Loucy (cell line): ENCODE measurements around the gene MAN1B1.

ENCODE experiments used
- H2AFZ ChIP-seq: fragments of 200-600 bp; sonication (generic); 2 replicates; pipeline ENCODE4 v1.6.0; 2016; ENCODE audit warnings: antibody characterized with exemption, mild to moderate bottlenecking, low read length, moderate library complexity
- H3F3A ChIP-seq: fragments of 200-600 bp; 2 replicates; pipeline ENCODE4 v1.6.0; 2016; ENCODE audit warnings: antibody characterized with exemption, low read depth, mild to moderate bottlenecking
- H3K27me3 ChIP-seq: fragments of 200-600 bp; sonication (generic); 2 replicates; pipeline ENCODE4 v1.6.1; 2014; ENCODE audit warnings: low read length, mild to moderate bottlenecking; ENCODE audit not compliant: insufficient read depth, poor library complexity, severe bottlenecking
- H3K36me3 ChIP-seq: fragments of 200-600 bp; sonication (generic); 2 replicates; pipeline ENCODE4 v1.6.1; 2016; ENCODE audit warnings: low read length; ENCODE audit not compliant: insufficient read depth
- H3K4me1 ChIP-seq: fragments of 200-600 bp; sonication (generic); 2 replicates; pipeline ENCODE4 v1.5.1; 2014; ENCODE audit warnings: low read length, mild to moderate bottlenecking; ENCODE audit not compliant: insufficient read depth, poor library complexity, severe bottlenecking
- H3K4me2 ChIP-seq: fragments of 200-600 bp; sonication (generic); 2 replicates; pipeline ENCODE4 v1.6.0; 2014; ENCODE audit warnings: antibody characterized with exemption, low read length, low read depth, mild to moderate bottlenecking; ENCODE audit not compliant: poor library complexity, severe bottlenecking
- H3K4me3 ChIP-seq: fragments of 200-600 bp; sonication (generic); 2 replicates; pipeline ENCODE4 v1.5.1; 2014; ENCODE audit warnings: low read length, mild to moderate bottlenecking, mixed read lengths; ENCODE audit not compliant: poor library complexity, severe bottlenecking
- H3K79me2 ChIP-seq: fragments of 200-600 bp; sonication (generic); 2 replicates; pipeline ENCODE4 v1.6.1; 2014; ENCODE audit warnings: low read length; ENCODE audit not compliant: insufficient read depth
- H3K9ac ChIP-seq: fragments of 200-600 bp; sonication (generic); 2 replicates; pipeline ENCODE4 v1.6.0; 2014; ENCODE audit warnings: mild to moderate bottlenecking, low read depth, low read length, moderate library complexity; ENCODE audit not compliant: poor library complexity, severe bottlenecking
- H3K9me2 ChIP-seq: fragments of 200-600 bp; sonication (generic); replicated peaks from 2 replicates; pipeline ENCODE4 v1.6.1; 2016; ENCODE audit warnings: low read depth, low read length, mixed read lengths
- H3K9me3 ChIP-seq: fragments of 200-600 bp; sonication (generic); 2 replicates; pipeline ENCODE4 v1.6.1; 2014; ENCODE audit warnings: mild to moderate bottlenecking, antibody characterized with exemption, low read length, low read depth; ENCODE audit not compliant: insufficient read depth
- H4K20me1 ChIP-seq: fragments of 200-600 bp; sonication (generic); 2 replicates; pipeline ENCODE4 v1.6.0; 2014; ENCODE audit warnings: antibody characterized with exemption, low read length, mild to moderate bottlenecking; ENCODE audit not compliant: insufficient read depth, poor library complexity, severe bottlenecking
- CTCF ChIP-seq: fragments of 200-600 bp; sonication (generic); conservative IDR thresholded peaks from 2 replicates; pipeline ENCODE4 v1.5.1; 2014; ENCODE audit warnings: mild to moderate bottlenecking, antibody characterized with exemption, low read length
- EZH2phosphoT487 ChIP-seq: fragments of 200-600 bp; IDR thresholded peaks from 2 replicates; pipeline ENCODE4 v1.6.1; 2018; ENCODE audit warnings: antibody characterized with exemption, mild to moderate bottlenecking, moderate library complexity, borderline replicate concordance

The MAN1B1 gene

GRCh38 chr9:137112564-137113384 is 26.0 kb downstream of the MAN1B1 start:
- Histone ChIP-seq H4K20me1 (no peaks in the 10 kb centered on the region), H3K9ac (no peak overlapping the region), H3K4me1 (peaks cover 7% of the 10 kb centered on the region), H3F3A (no peaks in the 10 kb centered on the region), H3K27me3 (no peaks in the 10 kb centered on the region), H3K79me2 (no peaks in the 10 kb centered on the region), H3K4me3 (no peak overlapping the region), H3K9me3 (no peaks in the 10 kb centered on the region), H3K36me3 (peaks cover 22% of the 10 kb centered on the region; the same call in 1 of the 2 replicates), H3K9me2 (no peaks in the 10 kb centered on the region), H3K4me2 (no peak overlapping the region), H2AFZ (no peak overlapping the region)
- TF ChIP-seq CTCF (no peak), EZH2phosphoT487 (no peak)

DNA sequence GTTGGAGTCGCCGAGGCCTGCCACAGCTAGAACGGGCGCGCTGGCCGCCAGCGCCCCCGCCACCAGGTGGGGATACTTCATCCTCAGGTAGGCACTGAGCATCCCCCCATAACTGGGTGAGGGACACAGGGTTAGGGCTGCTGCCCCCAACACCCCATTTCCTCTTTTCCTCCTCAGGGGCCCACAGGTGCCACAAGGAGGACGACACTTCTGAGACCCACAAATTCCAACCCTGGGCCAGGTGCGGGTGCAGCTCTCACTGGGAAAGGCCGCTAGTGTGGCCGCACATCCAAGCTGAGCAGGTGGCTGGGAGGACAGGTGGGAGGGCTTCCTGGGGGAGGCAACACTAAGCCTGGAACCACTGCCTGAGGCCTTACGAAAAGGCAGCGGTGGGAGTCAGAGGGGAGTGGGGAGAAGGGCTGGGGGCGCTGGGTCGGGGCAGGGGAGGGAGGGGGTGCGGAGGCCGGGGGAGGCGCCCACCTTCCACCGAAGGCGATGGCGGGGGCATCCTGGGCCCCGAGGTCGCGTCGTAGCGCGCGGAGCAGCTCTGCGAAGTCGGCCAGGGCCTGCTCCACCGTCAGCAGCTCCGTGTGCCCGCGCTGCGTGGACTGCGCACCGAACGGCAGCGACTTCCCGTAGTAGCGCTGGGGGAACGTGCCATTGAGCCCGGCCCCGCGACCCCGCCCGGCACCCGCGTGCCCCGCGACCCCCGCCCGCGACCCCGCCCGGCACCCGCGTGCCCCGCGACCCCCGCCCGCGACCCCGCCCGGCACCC is 26.8 kb downstream of the MAN1B1 start:
- Histone ChIP-seq H3K4me3 (no peak overlapping the region), H3K27me3 (no peaks in the 10 kb centered on the region), H3K79me2 (no peaks in the 10 kb centered on the region), H3K9me3 (no peaks in the 10 kb centered on the region), H3K9me2 (no peaks in the 10 kb centered on the region), H3K36me3 (peaks cover 14% of the 10 kb centered on the region; the same call in 1 of the 2 replicates), H3K9ac (no peak overlapping the region), H2AFZ (no peak overlapping the region), H4K20me1 (no peaks in the 10 kb centered on the region), H3K4me2 (no peak overlapping the region), H3F3A (no peaks in the 10 kb centered on the region), H3K4me1 (peaks cover 7% of the 10 kb centered on the region)
- TF ChIP-seq CTCF (no peak), EZH2phosphoT487 (no peak)

DNA sequence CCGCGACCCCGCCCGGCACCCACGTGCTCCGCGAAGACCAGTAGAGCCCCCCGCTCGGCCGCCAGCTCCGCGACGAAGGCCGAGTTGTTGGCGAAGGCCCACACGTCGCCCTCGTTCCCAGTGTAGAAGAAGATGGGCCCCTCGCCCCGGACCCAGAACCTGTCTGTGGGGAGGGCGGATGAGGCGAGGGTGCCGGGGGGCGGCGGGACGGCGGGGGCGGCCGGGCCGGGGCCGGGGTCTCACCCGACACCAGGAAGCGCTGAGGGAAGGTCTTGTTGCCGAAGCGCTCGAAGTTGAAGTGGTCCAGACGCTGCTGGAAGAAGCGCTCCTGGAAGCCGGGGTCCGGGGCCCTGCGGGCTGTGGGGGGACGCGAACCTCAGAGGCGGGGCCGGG is 27.4 kb downstream of the MAN1B1 start:
- H3K4me1 ChIP-seq = peaks cover 7% of the 10 kb centered on the region
- H4K20me1 ChIP-seq = no peaks in the 10 kb centered on the region
- H3K27me3 ChIP-seq = no peaks in the 10 kb centered on the region
- H3K9me2 ChIP-seq = no peaks in the 10 kb centered on the region
- peak overlapping the region; percentile 78 for H3K9ac ChIP-seq
- no peaks in the 10 kb centered on the region for H3K9me3 ChIP-seq
- H3K36me3 ChIP-seq = peaks cover 7% of the 10 kb centered on the region; the same call in 1 of the 2 replicates
- H3F3A ChIP-seq = no peaks in the 10 kb centered on the region
- H3K4me2 ChIP-seq = peak overlapping the region; percentile 90
- peak overlapping the region; percentile 75 for H3K4me3 ChIP-seq
- peak overlapping the region; percentile 56; the same call in 1 of the 2 replicates for H2AFZ ChIP-seq
- no peaks in the 10 kb centered on the region for H3K79me2 ChIP-seq
- TF ChIP-seq EZH2phosphoT487 = no peak
- no peak for TF ChIP-seq CTCF
